Panc1 (cell line): ENCODE measurements around the gene NOPCHAP1.

Experiments
- CTCF ChIP-seq: fragments of 450-650 bp; IDR thresholded peaks from 2 replicates; pipeline ENCODE4 v1.5.1; 2017; ENCODE audit warnings: mild to moderate bottlenecking
- POLR2AphosphoS5 ChIP-seq: IDR thresholded peaks from 2 replicates; pipeline ENCODE4 v1.6.1; 2012; ENCODE audit warnings: mild to moderate bottlenecking, low read depth, low read length, moderate library complexity
- REST ChIP-seq, 2 experiments: IDR thresholded peaks; 2 replicates each; pipeline ENCODE4 v1.6.1; 2011 to 2012; ENCODE audit warnings: low read depth in 2 of 2, control low read depth in 1 of 2, low read length in 1 of 2, mild to moderate bottlenecking in 1 of 2, moderate library complexity in 1 of 2; ENCODE audit not compliant: insufficient read depth in 1 of 2
- SIN3A ChIP-seq: IDR thresholded peaks from 2 replicates; pipeline ENCODE4 v1.6.1; 2012; ENCODE audit warnings: low read depth, mild to moderate bottlenecking, low read length, moderate library complexity, borderline replicate concordance; ENCODE audit not compliant: insufficient read depth

- TF ChIP-seq CTCF (no peak), POLR2AphosphoS5 (no peak), REST (IDR thresholded peaks at IDR 0.05; ENCODE audit: insufficient read depth in 1 of 2, low read depth in 2 of 2, low read length in 1 of 2) (no peak), SIN3A (no peak)
These were observed 34.3 kb downstream of the NOPCHAP1 start for GRCh38 chr12:105020241-105020962.
